Measurements from ENCODE around the gene MYL7.
A peak's percentile ranks its signal among the peaks of the same experiment; 100 is the strongest.
"Not testable (repeated sequence)": the region's sequence is repeated elsewhere in the genome, so short reads cannot be mapped to it uniquely, and the experiment has no call there.

MYL7 gene

DNA sequence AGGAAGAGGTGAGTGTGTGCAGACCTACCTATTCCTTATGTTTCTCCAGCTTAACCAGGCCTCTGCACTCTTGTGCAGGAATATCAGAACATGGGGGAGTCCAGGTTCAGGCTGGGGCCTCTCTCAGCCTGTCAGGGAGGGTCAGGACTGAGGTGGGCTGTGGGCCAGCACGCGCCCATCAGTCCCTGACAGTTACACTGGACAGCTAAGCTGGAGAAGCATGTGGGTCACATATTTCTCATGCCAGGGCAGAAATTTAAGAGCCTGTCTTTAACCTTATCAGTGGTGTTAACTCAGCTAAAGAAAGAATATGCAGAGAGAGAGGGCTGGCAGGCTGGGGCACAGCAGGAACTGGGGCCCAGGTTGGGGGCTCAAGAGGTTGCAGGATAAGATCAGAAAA lies 9.1 kb downstream of the MYL7 start:
- DNase-seq (ENCODE audit: low read depth in 2 of 2): no peak

DNA sequence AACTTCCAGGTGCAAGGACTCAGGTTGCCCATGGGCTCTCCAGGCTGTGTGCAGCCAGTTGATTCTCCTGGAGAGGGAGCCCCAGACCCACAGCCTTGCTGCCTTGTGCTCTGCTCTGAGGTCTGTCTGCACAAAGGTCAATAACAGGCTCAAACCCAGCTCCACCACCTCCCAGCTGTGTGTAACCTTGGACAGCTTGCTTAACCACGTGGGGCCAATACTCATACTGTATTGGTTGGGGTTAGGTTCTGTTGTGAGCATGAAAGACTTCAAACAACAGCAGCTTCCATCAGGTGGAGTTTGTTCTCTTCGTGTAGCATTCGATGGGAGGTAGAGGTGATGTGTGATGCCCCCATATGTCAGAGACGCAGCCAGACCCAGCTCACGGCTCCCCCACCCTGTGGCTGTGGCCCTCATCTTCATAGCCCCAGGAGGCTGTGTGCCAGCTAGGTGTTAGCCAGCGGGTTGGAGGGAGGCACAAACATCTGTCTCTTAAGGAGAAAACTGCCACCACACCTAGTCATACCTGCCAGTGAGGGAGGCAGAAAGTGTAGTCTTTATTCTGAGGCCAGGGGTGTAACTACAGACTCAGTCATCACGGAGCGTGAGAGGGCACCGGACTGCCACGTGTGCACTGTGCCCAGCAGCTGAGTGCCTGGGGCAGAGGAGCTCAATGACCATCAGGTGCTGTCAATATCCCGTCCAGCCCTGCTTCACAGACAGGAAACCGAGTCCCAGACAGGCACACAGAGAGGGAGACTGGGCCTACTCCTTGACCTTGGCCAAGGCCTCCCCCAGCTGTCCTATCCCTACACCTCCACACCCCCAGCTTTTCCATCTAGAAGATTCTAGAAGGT lies 9.7 kb downstream of the MYL7 start:
- no peak for DNase-seq (ENCODE audit: low read depth in 2 of 2)

DNA sequence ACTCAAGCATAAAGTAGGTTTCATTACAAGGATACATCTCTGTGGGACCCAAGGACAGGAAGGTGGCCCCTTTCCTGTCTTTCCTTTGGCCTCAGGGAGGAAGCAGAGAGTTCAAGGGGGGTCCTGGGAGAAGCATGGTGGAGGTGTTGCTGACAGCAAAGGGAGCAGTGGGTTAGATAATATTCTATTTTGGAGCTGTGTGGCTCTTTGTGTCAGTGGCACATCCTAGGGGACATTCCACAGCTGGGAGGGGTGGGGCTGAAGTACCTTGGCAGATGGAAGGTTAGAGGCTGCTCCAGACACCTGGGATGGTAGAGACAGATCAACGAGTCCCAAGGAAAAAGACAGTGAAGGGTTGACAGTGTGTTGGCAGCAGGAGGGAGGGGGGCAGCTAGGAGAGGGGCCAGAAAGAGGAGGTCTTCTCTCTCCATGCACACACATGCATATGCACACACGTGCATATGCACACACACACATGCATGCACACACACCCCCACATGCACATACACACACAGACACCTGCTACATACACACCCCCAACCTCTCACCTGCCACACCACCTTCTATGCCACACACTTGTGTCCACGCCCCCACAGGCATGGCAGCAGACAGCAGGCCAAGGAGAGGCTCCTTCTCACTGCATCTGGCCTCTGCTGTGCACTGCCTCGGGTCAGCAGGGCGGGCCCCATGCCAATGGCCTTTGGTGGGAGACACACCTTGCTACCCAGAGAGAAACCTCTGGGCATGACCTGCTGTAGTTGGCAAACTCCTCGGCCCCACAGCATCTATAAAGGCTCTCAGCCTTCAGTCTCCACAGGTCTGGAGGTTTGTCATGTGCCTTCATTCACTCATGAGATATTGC lies 12.2 kb downstream of the MYL7 start:
- DNase-seq (ENCODE audit: low read depth in 2 of 2): no peak

DNA sequence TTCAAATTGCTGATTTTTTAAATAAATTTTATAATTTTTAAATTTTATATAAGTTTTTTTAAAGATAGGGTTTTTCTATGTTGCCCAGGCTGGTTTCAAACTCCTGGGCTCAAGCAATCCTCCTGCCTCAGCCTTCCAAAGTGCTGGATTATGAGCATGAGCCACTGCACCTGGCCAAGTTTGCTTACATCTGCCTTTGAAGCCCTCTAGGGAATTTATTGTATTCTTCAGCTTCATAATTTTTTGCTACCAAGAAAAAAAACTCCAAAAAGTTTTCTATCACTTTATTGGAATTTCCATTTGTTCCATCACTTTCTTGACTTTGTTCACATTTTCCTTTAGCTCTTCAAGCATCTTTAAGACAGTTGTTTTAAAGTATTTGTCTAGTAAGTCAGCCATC lies 14.0 kb downstream of the MYL7 start:
- DNase-seq (ENCODE audit: low read depth in 2 of 2): no peak

DNA sequence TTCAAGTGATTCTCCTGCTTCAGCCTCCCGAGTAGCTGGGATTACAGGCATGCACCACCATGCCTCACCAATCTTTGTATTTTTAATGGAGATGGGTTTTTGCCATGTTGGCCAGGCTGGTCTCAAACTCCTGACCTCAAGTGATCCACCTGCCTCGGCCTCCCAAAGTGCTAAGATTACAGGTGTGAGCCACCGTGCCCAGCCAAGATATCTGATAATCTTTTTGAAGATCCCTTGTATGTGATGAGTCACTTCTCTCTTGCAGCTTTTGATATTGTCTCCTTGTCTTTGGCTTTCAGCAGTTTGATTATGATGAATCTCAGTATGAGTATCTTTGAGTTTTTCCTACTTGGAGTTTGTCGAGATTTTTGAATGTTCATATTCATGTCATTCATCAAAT lies 14.6 kb downstream of the MYL7 start:
- not testable (repeated sequence) for DNase-seq (ENCODE audit: low read depth in 2 of 2)

DNA sequence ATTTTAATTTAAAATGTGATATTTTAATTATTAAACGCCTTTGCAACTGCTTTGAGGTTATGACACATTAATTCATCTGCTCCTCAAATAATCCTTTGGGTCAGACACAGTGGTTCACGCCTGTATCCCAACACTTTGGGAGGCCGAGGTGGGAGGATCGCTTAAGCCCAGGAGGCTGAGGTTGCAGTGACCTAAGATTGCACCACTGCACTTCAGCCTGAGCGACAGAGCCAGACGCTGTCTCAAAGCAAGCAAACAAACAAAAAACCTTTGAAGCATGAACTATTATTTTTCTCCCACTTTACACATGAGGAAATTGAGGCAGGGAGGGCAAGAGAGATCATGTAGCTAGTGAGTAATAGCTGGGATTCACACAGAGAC lies 16.3 kb downstream of the MYL7 start:
- no peak for DNase-seq (ENCODE audit: low read depth in 2 of 2)

DNA sequence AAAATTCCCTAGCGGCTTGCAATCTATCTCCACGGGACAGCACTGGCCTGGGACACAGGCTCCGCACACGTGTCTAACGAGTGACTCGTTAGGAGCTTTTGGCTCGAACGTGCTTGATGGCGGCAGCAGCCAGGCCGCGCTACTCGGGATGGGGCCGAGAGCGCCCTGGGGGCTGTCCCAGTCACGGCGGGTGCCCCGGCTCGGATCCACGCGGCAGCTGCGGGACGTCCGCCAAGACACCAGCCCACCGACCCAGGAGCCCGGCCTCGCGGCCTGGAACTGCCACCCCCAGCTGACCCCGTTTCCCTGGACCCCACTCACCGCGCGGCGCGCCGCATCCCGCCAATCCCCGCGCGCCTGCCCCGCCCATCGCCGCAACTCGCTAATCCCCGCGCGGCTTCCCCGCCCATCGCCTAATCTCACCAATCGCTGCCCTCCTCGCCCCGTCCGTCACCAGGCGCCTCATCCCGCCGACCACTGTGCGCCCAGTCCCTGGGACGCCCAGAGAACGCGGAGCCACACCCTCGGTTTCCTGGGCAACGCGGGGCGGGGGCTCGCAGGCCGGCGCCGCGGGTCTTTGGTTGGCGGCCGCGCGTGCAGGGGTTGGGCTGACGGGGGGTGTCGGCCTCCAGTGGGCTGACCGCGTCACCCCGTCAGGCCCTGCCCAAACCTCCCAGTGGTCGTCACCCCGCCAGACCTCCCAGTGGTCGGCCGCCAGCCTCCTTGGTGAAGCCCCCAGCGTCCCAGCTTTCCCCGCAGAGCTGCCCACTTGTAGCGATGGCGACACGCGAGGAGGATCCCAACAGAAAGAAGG lies 17.7 kb downstream of the MYL7 start, which contains the start of gene POLD2:
Gene POLD2, minus strand, starts transcription at position 359 of the 814 bp plus-strand sequence. CDS start 1,495 bp downstream, outside the sequence.
- DNase-seq (ENCODE audit: low read depth in 2 of 2): peak; percentile 98

DNA sequence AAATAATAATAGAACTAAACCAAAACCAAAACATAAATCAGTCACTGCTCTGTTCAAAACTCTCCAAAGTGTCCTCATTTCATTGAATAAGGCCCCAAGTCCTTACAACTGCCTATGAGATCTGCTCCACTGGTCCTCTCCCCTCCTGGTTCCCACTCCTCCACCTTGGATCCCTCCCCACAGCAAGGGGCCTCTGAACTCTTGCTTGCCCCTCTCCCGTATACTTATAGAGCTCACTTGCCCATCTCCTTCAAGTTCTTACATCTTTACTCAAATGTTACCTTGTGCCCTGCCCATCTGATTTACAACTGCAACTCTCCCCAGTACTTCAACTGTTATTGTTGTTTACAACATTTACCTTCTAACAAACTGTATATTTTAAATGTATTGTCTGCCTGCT lies 18.6 kb downstream of the MYL7 start:
- DNase-seq (ENCODE audit: low read depth in 2 of 2): no peak

DNA sequence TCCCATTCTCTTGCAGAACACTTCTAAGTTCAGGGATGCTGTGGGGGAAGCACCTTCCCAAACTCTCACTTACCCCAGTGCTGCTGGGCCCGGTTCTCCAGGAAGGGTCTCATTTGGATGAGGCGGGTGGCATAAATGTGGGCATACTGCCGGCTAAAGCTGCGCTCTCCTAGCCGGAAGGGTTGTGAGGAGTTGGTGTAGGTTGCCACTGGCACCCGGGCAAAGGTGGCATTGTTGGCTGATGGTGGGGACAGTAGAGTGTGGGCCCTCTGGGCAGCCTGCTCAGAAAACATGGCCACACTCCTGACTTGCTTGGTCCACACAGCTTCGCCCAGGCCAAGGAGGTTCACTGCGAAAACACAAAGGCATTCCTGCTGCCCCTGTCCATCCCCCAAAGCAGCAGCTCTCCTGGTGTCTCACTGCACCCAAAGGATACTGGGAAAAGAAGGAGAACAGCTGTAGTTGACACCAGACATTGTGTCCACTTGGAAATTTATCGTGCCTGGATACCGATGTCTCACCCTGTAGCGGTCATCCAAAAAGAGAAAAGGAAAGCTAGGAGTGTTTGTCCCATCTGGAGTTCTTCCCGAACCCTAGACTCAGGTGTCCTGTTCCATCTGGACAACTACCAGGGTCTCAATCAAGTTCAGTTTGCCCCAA lies 19.2 kb downstream of the MYL7 start:
- no peak for DNase-seq (ENCODE audit: low read depth in 2 of 2)

DNA sequence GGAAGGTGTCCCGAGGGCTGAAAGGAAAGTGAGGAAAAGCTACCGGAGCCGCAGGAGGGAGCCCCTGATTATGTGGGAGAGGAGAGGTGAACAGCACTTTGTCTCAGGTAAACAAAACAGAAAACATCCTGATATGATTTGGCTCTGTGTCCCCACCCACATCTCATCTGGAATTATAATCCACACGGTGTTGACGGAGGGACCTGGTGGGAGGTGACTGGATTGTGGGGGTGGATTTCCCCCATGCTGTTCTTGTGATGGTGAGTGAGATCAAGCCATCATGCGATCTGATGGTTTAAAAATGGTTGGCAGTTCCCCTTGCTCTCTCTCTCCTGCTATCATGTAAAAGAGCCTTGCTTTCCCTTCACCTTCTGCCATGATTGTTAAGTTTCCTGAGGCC lies 20.7 kb downstream of the MYL7 start:
- no peak for DNase-seq (ENCODE audit: low read depth in 2 of 2)

DNA sequence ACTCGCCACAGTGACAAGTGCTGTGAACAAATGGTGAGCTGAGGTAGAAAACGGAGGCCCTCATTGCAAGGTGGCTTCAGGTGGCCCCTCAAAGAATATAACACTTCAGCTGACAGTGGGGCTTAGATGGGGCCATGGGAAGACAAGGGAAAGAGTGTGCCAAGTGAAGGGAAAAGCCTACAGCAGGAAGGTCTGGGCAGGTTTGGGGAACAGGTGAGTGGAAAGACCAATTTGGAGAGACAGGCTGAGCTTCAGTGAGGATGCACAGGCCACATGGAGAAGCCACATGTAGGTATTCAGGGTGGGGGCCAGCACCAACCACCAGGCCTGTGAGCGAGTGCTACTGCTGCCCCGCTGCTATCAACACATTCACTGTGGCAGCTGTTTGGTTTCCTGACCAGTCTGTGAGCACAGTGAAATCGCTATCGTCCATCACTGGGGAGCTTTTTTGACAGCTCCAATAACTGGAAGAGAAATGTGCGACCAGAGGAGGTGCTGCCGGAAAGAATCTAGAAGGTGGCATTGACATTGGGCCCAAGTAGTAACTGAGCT lies 21.2 kb downstream of the MYL7 start:
- DNase-seq (ENCODE audit: low read depth in 2 of 2): no peak

DNA sequence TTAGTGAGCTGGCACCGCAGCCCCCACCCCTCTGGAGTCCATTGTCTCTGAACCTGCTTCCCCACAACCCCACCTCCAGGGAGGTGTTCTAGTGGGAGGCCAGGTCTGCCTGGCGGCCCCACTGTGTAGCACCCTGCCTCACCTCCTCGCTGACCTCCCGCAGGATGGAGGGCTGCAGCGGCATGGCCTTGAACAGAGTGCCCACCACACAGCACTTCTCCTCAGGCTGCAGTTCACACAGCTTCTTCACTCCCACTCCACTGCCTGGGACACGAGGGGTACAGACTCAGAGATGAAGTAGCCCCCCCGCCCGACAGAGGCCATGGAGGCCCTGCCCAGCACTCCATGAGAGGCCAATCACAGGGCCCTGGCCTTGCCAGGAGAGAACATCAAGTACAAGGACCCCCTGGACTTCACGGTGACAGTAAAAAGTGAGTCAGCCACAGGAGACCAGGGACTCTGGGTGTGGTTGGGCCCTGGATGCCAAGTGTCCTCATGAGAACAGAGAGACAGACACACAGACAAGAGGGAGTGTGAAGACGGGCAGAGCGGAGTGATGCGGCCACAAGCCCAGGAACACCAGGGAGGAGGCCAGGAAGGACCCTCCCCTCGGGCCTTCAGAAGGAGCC lies 23.2 kb downstream of the MYL7 start:
- no peak for DNase-seq (ENCODE audit: low read depth in 2 of 2)

DNA sequence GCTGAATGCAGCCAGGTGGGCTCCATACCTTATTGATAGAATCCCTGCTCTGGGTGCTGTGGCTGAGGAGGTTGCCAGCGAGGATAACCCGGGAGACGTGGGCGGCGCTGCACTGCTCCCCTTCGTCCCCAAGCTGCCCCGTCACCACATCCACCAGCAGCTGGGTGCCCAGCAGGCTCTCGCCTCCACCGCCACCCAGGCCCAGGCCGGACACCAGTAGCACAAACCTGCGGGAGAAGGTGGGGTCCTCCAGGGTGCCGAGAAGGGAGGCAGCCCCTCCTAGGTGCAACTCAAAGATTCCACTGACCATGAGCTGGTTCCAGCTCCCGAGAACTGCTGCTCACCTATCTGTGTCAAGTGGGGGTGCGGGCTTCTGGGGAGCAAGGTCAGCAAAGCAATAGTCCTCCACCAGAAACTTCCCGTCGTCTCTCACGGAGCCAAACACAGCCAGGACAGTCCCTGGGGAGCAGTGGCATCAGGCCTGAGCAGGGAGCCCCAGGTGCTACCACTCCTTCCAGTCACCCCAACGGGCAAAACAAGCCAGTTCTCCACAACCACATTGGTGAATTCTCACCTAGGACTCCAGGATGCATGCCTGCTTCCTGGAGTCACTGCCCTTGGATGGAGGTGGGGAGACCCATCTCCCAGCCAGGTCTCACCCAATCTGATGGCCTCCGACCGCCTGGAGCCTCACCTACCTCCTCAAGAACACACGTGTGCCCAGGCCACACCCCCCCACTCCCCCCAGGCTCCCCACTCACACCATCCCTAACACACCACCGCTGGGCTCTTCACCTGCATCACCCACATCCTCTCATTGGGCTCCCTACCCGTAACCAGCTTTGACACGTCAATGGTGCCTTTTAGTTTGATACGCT lies 24.1 kb downstream of the MYL7 start:
- no peak for DNase-seq (ENCODE audit: low read depth in 2 of 2)

DNA sequence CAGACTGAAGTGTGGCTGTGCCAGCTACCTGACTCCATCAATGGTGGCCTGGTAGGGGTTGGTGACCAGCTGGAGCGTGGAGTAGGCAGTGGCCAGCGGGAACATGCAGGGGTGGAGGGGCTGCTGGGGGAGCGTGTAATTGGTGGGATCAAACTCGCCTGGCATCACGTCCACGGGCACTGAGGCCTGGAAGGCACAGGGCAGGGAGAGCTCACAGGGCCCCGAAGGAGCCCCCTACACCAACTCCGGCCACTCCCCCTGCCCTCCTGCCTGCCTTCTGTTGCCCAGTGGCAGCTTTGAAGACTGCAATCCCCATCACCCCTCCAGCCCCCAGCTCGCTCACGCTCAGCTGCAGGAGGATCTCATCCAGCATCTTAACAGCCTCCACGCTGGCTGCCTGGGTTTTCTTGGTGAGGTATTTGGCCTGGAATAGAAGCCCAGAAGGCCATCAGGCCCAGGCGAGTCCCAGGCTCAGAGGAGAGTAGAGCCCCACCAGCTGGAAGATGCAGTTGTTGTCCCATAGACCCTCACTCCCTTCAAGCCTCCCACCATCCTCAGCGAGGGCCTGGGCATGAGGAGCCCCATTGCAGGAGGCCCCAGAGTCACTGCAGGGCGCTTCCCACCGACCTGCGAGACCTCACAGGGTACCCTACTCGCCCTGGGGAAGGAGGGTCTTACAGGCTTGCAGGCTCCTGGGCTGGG lies 24.9 kb downstream of the MYL7 start:
- no peak for DNase-seq (ENCODE audit: low read depth in 2 of 2)

DNA sequence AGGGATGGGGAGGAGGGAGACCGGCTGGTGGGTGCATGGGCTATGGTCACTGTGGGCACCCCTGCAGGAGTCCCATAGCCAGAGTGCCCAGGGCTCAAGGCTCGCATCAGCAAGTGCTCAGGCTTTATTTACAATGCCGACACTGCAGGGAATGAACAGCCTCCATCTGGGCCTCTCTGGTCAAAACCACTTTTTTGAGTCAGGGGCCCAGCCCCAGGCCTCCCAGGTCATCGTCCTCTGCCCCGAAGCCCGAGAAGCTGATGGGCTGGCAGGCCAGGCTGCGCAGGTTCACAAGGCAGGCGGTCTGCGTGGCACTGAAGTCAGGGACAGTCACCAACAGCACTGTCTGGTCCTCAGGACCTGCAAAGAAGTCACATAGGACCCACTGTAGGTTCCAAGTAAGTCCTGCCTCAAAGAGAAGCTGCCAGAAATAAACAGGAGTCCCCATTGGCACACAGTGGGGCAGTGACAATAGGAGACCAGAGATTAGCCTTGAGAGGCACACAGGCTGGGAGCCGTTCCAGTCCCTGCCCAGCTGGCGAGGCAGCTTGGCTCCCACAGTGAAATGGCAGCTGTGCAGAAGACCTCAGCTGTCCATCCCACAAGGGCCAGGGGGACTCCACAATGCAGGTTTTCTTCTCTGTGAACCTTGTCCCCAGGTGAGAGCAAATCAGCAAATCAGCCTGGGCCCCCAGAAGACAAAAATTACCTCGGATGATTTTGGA lies 26.4 kb downstream of the MYL7 start:
- no peak for DNase-seq (ENCODE audit: low read depth in 2 of 2)

DNA sequence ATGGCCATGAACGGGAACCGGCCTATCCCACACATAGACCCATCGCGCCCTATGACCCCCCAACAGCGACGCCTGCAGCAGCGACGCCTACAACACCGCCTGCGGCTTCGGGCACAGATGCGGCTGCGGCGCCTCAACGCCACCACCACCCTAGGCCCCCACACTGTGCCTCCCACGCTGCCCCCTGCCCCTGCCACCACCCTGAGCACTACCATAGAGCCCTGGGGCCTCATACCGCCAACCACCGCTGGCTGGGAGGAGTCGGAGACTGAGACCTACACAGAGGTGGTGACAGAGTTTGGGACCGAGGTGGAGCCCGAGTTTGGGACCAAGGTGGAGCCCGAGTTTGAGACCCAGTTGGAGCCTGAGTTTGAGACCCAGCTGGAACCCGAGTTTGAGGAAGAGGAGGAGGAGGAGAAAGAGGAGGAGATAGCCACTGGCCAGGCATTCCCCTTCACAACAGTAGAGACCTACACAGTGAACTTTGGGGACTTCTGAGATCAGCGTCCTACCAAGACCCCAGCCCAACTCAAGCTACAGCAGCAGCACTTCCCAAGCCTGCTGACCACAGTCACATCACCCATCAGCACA lies 27.3 kb downstream of the MYL7 start:
- no peak for DNase-seq (ENCODE audit: low read depth in 2 of 2)

DNA sequence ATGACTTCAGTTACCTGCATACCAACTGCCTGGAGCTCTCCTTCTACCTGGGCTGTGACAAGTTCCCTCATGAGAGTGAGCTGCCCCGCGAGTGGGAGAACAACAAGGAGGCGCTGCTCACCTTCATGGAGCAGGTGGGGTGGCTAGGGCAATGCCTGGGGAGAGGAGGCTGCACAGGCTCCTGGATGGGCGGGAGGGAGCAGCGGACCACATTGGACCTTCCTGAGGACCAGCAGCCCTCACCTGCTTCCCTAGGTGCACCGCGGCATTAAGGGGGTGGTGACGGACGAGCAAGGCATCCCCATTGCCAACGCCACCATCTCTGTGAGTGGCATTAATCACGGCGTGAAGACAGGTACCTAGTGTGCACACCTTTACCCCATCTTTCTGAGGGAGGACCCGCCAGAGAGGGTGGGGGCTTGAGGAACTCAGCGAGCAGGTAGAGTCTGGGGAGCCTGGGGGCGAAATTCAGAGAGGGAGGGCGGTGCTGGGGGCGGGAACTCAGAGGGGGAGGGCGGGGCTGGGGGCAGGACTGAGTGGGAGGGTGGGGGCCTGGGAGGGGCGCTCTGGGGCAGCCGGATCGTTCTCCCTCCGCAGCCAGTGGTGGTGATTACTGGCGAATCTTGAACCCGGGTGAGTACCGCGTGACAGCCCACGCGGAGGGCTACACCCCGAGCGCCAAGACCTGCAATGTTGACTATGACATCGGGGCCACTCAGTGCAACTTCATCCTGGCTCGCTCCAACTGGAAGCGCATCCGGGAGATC lies 28.0 kb downstream of the MYL7 start:
- no peak for DNase-seq (ENCODE audit: low read depth in 2 of 2)

Measured in stimulated activated CD8-positive, alpha-beta memory T cell treated with anti-CD3 and anti-CD28 coated beads, Interleukin-2, amount 100 ng/mL, for 48 hours (primary cell).